Left ventricle myocardium superior (tissue), 1 donor: Measurements from ENCODE around the gene TFF1. TPM values are rescaled to one million over a fixed set of nuclear protein-coding genes. Genes with fewer than 3 reads are reported as not detected.
"Not testable (repeated sequence)": the region's sequence is repeated elsewhere in the genome, so short reads cannot be mapped to it uniquely, and the experiment has no call there.

Experiments used
- ATAC-seq: fragments of 200-7000 bp; cut with Tn5 transposase; one replicate; pipeline ENCODE4 v1.9.1; 2020; ENCODE audit warnings: mild to moderate bottlenecking, moderate library complexity
- DNase-seq: peaks from one replicate; pipeline ENCODE4 v3.0.0-alpha.2; 2020
- intact Hi-C: fragments of 100-400 bp; cut with micrococcal nuclease; formaldehyde crosslinking; loops from one replicate; pipeline ENCODE4 v1.11.0; 2022
- long read RNA-seq: library from polyadenylated mRNA; unstranded; transcript quantifications from one replicate; pipeline ENCODE4 v2.0.0, GENCODE V29; 2021
- total RNA-seq: library from RNA; stranded (reverse); fragmentation: NEBNext Ultra II Directional; extraction: Animal tissue kit (Norgen Biotek cat#: 25700); gene quantifications from one replicate; pipeline ENCODE4 v1.2.1, GENCODE V29; 2021
- donor health status: DM: no; HTN: yes; CAD: no; lungs with severe emphysema.

The TFF1 gene
- not detected for total RNA-seq
- long read RNA-seq: 0 reads

DNA sequence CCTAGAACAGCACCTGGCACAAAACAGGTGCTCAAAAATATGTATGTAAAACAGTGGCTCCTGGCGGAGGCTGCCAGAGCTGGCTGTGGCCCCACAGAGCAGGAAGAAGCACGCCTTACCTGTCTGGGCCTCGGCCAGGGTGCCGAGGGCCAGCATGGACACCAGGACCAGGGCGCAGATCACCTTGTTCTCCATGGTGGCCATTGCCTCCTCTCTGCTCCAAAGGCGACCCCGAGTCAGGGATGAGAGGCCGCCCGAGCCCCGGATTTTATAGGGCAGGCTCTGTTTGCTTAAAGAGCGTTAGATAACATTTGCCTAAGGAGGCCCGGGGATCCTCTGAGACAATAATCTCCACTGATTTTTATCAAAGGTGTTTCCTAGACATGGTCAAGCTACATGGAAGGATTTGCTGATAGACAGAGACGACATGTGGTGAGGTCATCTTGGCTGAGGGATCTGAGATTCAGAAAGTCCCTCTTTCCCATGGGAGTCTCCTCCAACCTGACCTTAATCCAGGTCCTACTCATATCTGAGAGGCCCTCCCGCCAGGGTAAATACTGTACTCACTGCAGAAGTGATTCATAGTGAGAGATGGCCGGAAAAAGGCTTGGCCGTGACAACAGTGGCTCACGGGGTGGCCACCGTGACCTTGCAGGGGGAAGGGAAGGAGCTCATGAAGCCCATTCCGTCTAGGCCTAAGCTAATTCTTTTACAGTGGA is at the start of gene TFF1:
TSS of gene TFF1 (minus strand) at position 244 of the 719 bp plus-strand sequence. CDS start at position 204, 40 bp downstream.
- intact Hi-C loops: no loop called here
- ATAC-seq: no peak

DNA sequence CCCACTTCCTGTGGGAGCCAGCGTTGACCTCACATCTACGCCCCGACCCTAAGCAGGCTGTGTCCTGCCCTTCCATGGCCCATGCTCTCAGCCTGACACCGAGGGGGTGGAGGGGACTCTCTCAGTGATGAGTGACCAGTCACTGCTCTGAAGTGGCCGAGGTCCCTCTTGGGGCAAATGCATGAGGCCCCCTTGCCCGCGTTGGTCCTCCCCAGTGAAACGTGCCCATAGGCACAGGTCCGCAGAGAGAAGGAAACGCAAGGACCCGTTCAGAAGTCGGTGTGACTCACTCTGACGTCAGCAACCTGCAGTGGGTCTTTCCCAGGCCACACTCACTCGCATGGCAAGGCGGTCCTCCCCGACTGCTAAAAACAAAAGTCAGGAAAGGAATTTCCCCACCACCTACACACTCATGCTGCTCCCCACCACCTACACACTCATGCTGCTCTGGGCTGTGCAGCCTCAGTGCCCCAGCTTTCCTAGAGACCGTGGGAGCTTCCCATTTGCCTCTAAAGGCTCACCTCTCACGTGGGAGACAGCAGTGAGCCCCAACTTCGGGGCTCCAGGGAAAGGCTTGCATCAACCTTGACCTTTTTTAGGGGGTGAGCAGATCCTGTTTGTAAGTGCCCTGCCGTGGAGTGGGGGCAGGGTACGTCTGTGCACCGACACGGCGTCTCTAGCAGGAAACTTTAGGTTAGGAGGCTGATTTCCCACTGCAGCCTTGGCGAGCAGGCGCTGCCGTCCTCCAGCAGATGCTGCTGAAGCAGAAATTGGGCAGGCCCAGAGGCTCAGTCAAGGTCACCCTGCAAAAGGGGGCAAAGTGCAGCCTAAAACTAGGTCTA is 48.8 kb upstream of the TFF1 start:
- intact Hi-C loops: no loop called here
- DNase-seq (no peak), ATAC-seq (no peak)

More for the DNA sequence above, at the start of gene TFF1:
- DNase-seq: no peak

DNA sequence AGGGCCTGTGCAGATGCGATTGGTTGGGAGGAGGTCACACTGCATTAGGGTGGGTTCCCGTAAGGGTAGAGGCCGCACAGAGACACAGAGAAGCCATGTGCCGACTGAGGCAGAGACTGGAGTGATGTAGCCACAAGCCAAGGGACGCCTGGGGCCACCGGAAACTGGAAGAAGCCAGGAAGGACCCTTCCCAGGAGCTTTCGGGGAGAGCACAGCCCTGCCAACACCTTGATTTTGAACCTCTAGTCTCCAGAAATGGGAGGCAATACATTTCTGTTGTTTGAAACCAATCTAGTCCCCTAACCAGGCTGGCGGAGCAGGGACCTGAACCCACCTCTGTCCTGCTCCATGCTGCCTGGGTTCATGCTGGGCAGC is 48.2 kb upstream of the TFF1 start:
- ATAC-seq: no peak
- DNase-seq: no peak
- intact Hi-C loops: no loop called here

DNA sequence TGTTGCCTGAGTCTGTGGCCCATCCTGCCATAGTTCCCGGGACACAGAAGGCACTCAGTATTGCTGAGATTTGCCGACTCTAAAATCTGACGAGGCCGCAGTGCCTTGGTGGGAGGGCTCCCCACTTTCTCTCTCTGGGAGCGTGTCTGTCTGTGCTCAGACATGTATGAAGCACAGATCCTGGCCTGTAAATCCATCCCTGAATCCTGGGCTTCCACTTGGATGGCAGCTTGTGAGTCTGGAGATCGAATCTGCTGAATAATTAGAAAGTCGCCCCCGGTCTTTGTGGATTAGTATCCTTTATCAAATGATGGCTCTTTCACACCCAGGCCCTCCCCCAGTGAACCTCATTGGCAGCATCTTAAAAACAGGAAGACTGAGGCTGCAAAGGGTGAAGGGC is 47.7 kb upstream of the TFF1 start:
- DNase-seq: no peak
- no peak for ATAC-seq
- intact Hi-C loops: no loop called here

DNA sequence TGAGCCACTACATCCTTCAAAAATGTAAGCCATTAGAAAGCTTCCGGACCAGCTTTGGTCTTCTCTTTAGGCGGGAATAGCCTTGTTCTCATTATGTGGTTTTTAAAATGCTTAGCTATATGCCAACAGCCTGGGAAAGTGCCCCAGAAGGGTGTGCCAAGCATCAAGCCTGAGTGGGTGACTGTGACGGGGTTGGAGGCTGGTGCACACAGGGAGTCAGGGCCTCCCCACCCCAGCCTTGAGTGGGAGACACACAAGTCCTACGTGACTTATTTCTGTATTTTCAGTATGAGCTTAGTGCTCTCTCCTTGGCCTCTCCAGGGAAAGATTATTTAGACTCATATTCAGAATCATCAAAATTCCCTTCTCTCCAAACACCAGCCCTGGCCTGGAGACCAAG is 47.2 kb upstream of the TFF1 start:
- no peak for DNase-seq
- intact Hi-C loops: no loop called here
- ATAC-seq: no peak

DNA sequence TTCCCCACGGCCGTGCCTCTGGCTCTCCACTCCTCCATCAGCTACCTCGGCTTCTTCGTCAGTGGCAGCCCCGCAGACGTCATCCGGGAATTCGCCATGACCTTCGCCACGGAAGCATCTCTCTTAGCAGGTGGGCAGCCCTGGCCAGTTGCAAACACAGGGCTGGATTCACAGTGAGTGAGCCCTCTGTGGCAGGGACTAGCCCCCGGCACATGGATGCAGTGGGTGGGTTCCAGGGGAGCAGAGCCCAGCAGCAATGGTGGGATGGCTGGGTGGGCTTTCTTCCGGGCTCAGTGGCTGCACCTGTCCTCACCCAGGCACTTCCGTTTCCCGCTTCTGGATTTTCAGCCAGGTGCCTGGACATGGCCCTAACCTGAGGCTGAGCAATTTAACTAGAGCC is 46.8 kb upstream of the TFF1 start:
- ATAC-seq (no peak), DNase-seq (no peak)
- intact Hi-C loops: no loop called here

DNA sequence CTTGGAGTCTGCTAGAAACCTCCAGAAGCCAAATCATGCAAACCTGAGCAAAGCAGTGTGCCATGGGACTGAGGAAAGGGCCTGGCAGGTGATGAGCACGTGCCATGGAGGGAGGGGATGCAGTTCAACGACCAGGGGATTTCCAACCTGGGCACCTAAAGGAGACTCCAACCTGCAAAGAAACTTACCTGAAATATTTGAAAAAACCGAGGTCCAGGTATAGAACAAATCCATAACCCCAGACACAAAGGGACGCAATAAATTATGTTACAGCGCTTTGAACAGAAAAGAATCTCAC is 46.2 kb upstream of the TFF1 start:
- no peak for ATAC-seq
- DNase-seq: no peak
- intact Hi-C loops: no loop called here

DNA sequence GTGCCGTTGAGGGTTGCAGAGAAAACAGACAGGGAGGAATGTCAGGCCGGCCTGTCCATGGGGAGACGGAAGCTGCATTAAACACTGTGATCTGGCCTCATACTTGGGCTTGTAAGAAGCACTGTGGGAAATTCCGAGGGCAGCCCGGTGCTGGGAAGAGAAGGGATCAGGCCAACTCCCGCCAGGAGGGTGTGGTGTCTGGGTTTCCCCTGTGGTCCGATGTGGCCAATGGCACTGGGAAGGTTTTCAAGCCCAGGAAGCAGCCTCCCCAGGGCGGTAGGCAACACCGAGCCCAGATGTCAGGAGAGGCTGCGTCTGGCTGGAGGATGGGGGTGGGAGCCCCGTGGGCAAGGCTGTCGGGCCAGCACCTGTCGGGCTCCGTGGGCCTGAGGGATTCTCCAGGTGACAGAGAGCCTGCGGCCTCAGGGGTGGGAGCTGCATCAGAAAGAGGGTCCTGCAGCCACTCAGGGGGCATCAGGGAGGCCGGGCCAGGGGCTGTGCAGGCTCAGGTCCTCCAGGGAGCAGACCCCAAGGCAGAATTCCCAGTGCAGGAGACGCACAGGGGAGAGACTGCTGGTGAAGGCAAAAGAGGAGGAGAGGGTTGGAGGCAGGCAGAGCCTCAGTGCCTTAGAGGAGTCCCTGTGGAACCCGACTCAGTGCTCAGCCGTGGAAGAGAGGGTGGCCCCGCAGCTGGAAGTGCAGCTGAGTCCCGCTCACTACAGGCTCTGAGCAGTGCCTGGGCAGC is 45.7 kb upstream of the TFF1 start:
- ATAC-seq: no peak
- intact Hi-C loops: no loop called here
- no peak for DNase-seq

DNA sequence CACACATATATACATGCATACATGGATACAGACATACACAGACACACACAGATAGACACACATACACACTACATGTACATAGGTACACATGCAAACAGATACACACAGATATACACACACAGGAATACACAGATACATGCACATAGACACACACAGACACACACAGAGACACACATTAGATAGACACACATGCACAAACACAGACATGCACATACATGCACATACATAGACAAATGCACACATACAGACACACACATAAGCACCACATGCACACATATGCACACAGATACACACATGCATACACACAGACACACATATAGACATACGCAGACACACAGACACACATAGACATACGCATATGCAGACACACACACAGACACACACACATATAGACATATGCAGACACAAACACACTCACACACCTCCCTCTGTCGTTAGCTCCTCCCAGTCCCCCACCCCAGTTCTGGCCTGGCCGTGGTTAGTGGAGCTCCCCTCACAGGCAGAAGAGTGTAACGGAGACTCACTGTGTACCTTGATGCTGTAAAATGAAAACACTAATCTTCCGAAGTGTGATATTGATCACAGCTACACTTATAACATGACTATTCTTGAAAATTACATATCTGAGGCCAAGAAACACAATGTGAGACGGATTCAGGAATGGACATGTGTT is 45.0 kb upstream of the TFF1 start:
- DNase-seq: no peak
- intact Hi-C loops: no loop called here
- no peak for ATAC-seq

DNA sequence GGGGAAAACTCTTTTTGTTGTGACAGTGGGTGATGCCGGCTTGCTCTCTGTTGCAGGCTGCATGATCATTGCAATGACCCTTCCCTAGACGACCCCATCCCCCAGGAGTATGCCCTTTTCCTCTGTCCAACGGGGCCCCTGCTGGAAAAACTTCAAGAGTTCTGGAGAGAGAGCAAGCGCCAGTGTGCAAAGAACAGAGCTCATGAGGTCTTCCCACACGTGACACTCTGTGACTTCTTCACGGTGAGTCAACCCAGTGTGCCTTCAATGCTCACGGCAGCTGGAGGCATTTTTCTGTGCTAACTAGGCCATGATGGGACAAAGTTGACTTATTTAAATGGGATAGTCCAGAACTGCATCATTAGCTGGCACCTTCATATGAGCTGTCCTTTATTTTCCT is 43.0 kb upstream of the TFF1 start:
- intact Hi-C loops: no loop called here
- DNase-seq (no peak), ATAC-seq (no peak)

DNA sequence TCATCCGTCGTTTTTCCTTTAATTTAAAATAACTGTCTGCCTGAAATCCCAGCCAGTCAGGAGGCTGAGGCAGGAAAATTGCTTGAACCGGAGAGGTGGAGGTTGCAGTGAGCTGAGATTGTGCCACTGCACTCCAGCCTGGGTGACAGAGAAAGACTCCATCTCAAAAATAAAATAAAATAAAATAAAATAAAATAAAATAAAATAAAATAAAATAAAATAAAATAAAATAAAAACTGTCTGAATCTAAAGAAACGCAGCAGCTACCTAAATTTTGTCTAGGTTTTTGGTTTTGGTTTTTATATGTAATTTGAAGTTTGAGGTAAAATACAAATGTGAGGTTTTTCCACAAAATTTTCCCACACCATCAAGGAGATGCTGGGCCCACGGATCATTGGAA is 42.4 kb upstream of the TFF1 start:
- intact Hi-C loops, ATAC-seq, DNase-seq: not testable (repeated sequence)

DNA sequence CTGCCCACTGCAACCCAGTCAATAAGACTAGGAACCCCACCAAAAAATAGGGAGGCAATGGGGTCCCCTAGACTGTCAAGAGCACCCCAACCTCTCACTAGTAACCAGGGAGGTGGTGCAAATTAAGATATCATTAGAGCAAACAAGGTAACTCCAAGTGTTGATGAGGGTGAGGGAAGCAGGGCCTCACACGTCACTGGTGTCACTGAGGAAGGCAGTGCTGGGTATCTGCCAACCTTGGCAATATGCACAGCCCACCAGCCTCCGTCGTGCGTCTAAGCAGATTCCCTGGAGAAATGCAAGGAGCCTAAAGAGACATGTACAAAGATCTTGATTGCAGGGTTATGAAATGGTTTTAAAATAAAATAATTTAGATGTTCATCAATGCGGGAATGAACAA is 41.1 kb upstream of the TFF1 start:
- ATAC-seq (no peak), DNase-seq (no peak)
- intact Hi-C loops: no loop called here

DNA sequence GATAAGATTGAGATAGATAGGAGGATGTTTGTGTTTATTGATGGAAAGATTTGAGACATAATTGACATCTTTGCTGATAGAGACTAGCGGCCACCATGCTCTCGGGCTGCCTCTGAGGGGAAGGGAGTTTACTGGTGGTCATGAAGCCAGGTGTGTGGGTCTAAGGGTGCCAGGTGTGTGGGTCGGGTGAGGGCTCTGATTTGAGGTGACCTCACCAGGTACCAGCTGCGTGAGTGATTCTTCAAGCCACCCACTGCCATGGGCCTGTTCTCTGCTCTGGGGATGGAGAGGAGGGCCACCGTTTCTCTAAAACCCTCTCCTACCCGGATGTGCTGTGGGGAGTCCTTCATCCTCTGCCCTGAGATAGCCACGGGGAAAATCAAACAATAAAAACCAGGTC is 40.5 kb upstream of the TFF1 start:
- no peak for ATAC-seq
- intact Hi-C loops: no loop called here
- no peak for DNase-seq

DNA sequence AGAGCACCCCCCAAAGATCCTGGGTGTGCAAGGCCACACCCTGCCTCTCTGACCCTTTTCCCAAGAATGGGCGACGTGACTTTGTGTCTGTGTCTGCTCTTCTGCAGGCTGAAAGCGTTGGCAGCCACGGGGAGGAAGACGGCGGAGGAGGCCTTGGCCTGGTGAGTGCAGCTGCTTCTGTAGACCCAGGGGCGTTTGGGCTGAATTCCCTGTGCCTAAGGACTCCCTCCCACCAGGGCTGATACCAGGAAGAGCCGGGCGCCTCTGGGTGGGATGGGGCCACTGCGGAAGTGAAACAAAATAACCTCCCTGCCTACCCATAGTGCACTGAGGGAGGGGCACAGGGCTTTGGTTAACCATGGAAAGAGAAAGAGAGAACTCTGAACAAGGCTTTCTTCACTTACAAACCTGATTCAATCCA is 39.9 kb upstream of the TFF1 start:
- ATAC-seq (no peak), DNase-seq (no peak)
- intact Hi-C loops: no loop called here

DNA sequence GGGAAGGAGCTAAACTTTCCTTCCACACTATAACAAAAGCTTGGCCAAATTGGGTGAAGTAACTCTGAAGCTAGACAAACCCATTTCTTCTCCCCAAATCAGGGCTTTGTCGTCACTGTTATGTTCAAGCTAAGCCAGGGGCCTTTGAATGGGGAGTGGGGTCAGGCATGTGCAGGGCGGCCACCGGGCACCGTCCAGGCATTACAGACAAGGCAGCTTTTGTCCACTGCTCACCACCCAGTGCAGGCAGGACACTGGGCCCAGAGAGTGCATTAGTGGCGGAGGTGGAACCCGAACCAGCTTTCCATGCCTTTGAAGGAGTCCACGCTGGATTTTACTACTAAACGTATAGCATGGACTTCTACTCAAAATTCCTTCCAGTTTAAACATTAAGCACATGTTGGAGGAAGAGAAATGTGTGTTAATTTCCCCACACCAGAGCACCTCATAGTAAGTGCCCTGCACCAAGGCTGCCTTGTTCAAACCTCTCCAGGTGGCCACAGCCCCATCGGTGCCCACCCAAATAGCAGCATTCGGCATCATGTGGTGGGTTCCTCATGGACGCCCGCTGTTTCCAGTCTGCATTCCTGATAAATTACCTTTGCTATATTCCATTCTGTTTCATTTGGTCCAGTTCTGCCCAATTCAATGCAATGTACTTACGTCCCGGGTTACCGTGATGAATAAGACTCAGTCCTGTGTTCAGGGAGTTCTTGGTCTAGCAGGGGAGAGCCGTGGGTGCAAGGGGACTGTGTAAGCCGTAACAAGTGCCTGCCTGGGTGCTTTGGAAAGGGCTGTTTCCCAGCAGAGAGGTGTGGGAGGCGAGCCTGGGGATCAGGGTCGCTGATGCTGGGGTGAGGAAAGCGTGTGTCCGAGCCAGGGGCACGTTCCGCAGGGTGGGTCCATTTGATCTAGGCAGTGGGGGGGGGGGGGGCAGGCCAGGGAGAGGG is 39.0 kb upstream of the TFF1 start:
- DNase-seq: no peak
- no peak for ATAC-seq
- intact Hi-C loops: no loop called here

DNA sequence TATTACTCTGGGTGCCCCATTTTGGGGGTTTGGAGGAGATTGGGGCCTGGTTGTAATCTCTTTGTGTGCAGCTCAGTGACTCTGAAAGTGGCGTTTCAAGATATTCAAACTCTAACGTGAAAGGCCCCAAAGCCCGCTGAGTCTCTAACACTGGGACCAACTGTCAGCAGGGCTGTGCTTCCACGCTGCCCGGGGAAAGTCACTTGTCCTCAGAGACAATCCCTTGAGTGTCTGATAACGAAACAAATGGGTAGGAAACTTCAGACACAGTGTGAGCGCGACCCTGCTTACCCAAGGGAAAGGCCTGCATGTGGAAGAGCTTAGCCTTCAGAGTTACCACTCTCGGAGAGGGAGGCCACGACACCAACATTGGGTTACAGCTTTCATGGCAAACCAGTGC is 38.2 kb upstream of the TFF1 start:
- DNase-seq (no peak), ATAC-seq (no peak)
- intact Hi-C loops: no loop called here

DNA sequence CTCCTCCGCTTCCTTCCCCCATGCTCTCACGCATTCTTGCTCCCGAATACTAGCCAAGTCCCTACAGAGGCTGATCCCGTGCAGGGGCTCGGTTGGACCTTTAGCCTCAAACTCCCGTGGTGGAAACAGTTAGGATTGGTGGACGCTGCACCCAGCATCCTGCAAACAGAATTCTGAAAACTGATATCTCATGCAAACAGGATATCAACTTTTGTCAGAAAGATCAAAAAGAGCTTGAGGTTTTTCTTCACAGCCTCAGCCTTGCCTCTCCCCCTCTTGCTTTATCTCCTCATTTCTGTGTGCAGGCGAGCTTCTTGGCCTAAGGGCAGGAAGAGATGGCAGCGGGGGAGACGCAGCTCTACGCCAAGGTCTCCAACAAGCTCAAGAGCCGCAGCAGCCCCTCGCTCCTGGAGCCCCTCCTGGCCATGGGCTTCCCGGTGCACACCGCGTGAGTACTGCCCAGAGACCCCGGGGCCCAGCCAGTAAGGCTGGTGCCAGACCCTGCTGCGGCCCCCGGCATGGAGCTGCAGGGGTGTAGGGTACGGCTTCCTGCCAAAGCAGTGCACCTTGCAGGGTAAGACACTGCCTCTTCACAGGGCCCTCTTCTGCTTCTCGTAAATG is 37.4 kb upstream of the TFF1 start, which contains the start of gene UBASH3A:
TSS of gene UBASH3A (plus strand) at position 292 of the 621 bp plus-strand sequence. CDS start at position 336, 44 bp downstream.
- intact Hi-C loops: no loop called here
- DNase-seq (no peak), ATAC-seq (no peak)

DNA sequence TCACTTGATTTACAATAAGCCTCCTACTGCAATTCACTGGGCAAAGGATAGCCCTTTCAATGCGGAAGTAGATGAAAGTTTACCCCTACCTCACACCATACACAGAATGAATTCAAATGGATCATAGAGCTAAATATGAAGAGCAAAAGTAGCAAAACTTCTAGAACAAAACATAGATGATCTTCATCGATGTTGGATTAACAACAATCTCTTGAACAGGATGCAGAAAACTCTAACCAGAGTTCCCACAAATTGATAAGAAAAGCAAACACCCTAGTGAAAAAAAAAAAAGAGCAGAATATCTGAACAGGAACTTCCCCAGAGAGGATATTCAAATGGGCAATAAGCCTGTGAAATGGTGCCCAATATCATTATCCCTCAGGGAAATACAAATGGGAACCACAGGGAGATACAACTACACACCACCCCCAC is 35.5 kb upstream of the TFF1 start:
- DNase-seq (no peak), ATAC-seq (no peak)

More for the DNA sequence above, 35.5 kb upstream of the TFF1 start:
- intact Hi-C loops: no loop called here
